AG04450 (cell line): ENCODE data around the gene PPHLN1. TPM values are rescaled to one million over a fixed set of nuclear protein-coding genes. Genes with fewer than 3 reads are reported as not detected.

ENCODE experiments used
- CTCF ChIA-PET: fragments of 300-600, 350-600 bp; formaldehyde crosslinking; extraction: SDS; loops from one replicate; lab custom pipeline; 2022; ENCODE audit warnings: antibody characterized with exemption, inconsistent platforms; lab: Charles Lee
- POLR2A ChIA-PET: fragments of 350-600 bp; formaldehyde crosslinking; extraction: SDS; loops from one replicate; lab custom pipeline; 2021; ENCODE audit warnings: antibody characterized with exemption, inconsistent platforms; lab: Yijun Ruan, JAX
- DNase-seq: peaks from one replicate; pipeline ENCODE4 v3.0.0-alpha.2; 2011; ENCODE audit warnings: low read depth, low spot score
- H3K27ac ChIP-seq: one replicate; pipeline ENCODE4 v1.5.1; 2012; ENCODE audit warnings: low read depth, low read length, control low read depth
- H3K27me3 ChIP-seq: one replicate; pipeline ENCODE4 v1.6.0; 2012; ENCODE audit warnings: low read length; ENCODE audit not compliant: control insufficient read depth, insufficient read depth
- H3K4me3 ChIP-seq: 2 replicates; pipeline ENCODE4 v1.5.1; 2011; ENCODE audit warnings: mild to moderate bottlenecking, low read depth, low read length, control low read depth
- H3K9me3 ChIP-seq: 2 replicates; pipeline ENCODE4 v1.5.1; 2012; ENCODE audit warnings: low read length; ENCODE audit not compliant: control insufficient read depth, insufficient read depth
- CTCF ChIP-seq: IDR thresholded peaks from 2 replicates; pipeline ENCODE4 v1.5.1; 2011; ENCODE audit warnings: low read depth, low read length, control low read depth, inconsistent platforms
- polyA plus RNA-seq: library from polyadenylated mRNA; depleted of rRNA; stranded (reverse); fragments of >200 nt; gene quantifications from 2 replicates; pipeline ENCODE4 v1.2.3, GENCODE V29; 2011

The PPHLN1 gene
- polyA plus RNA-seq, 1 experiment = 89.1 TPM

- Histone ChIP-seq H3K27me3 (peaks cover 3% of the 10 kb centered on the region), H3K27ac (no peak overlapping the region), H3K4me3 (no peak overlapping the region), H3K9me3 (no peaks in the 10 kb centered on the region; the same call in 1 of the 2 replicates)
- ChIA-PET POLR2A (no interaction called here), CTCF (no interaction called here)
- no peak for DNase-seq
- TF ChIP-seq CTCF = no peak
Observed at GRCh38 chr12:42281844-42282243, 44.1 kb upstream of the PPHLN1 start.

- H3K9me3 ChIP-seq = no peaks in the 10 kb centered on the region; the same call in 1 of the 2 replicates
- no peak for DNase-seq
- ChIA-PET POLR2A (no interaction called here), CTCF (no interaction called here)
- no peak overlapping the region for H3K4me3 ChIP-seq
- H3K27ac ChIP-seq = no peak overlapping the region
- no peak for TF ChIP-seq CTCF
- H3K27me3 ChIP-seq = peaks cover 2% of the 10 kb centered on the region
Observed at GRCh38 chr12:42282294-42282693, 43.7 kb upstream of the PPHLN1 start.

- H3K27me3 ChIP-seq = peaks cover 2% of the 10 kb centered on the region
- no peak for TF ChIP-seq CTCF
- no peak overlapping the region for H3K27ac ChIP-seq
- ChIA-PET POLR2A (no interaction called here), CTCF (interaction anchor here (1.2 kb wide), 1 partner anchor 260 kb away, joined by 3 read pairs; no protein-coding TSS in a partner anchor)
- H3K9me3 ChIP-seq = no peaks in the 10 kb centered on the region; the same call in 1 of the 2 replicates
- H3K4me3 ChIP-seq = no peak overlapping the region
- no peak for DNase-seq
Observed at GRCh38 chr12:42283739-42284138, 42.2 kb upstream of the PPHLN1 start.

GRCh38 chr12:42284157-42284556 is 41.8 kb upstream of the PPHLN1 start:
- no peak for TF ChIP-seq CTCF
- no peaks in the 10 kb centered on the region; the same call in 1 of the 2 replicates for H3K9me3 ChIP-seq
- no peak overlapping the region for H3K4me3 ChIP-seq
- DNase-seq = no peak
- peaks cover 2% of the 10 kb centered on the region for H3K27me3 ChIP-seq
- ChIA-PET POLR2A (no interaction called here), CTCF (interaction anchor here (1.2 kb wide), 1 partner anchor 260 kb away, joined by 3 read pairs; no protein-coding TSS in a partner anchor)
- no peak overlapping the region for H3K27ac ChIP-seq

- CTCF ChIA-PET = no interaction called here
- DNase-seq = no peak
- H3K27ac ChIP-seq = no peak overlapping the region
Observed at GRCh38 chr12:42284876-42285275, 41.1 kb upstream of the PPHLN1 start.

More at GRCh38 chr12:42284876-42285275, 41.1 kb upstream of the PPHLN1 start:
- POLR2A ChIA-PET = interaction anchor here (0.7 kb wide), 1 partner anchor 1402 kb away, joined by 3 read pairs; no protein-coding TSS in a partner anchor
- no peak for TF ChIP-seq CTCF
- no peaks in the 10 kb centered on the region; the same call in 1 of the 2 replicates for H3K9me3 ChIP-seq
- H3K4me3 ChIP-seq = no peak overlapping the region
- peaks cover 2% of the 10 kb centered on the region for H3K27me3 ChIP-seq
